Liver (tissue), 9 donors: Measurements from ENCODE around the gene TP53I3. TPM values are rescaled to one million over a fixed set of nuclear protein-coding genes. Genes with fewer than 3 reads are reported as not detected.

Experiments used
- DNase-seq: peaks from one replicate; pipeline ENCODE4 v3.0.0-alpha.2; 2017; ENCODE audit warnings: low spot score
- H3K27ac ChIP-seq, 2 donors: one replicate each; pipeline ENCODE4 v1.7.0; 2013; ENCODE audit warnings: inconsistent platforms in 2 of 2, low read length in 2 of 2, control low read depth in 1 of 2, low read depth in 1 of 2, mild to moderate bottlenecking in 1 of 2
- H3K27me3 ChIP-seq, 4 donors: one replicate each; pipeline versions ENCODE4 v1.6.1 to v1.7.0; 2013; ENCODE audit warnings: low read length in 3 of 4, inconsistent platforms in 1 of 4, mild to moderate bottlenecking in 1 of 4, moderate library complexity in 1 of 4; ENCODE audit not compliant: control insufficient read depth in 4 of 4, insufficient read depth in 4 of 4
- H3K36me3 ChIP-seq, 4 donors: one replicate each; pipeline versions ENCODE4 v1.6.1 to v1.7.0; 2013; ENCODE audit warnings: low read length in 3 of 4, mild to moderate bottlenecking in 3 of 4, low read depth in 1 of 4, moderate library complexity in 1 of 4; ENCODE audit not compliant: control insufficient read depth in 4 of 4, insufficient read depth in 3 of 4
- H3K4me1 ChIP-seq, 4 donors: one replicate each; pipeline versions ENCODE4 v1.6.1 to v1.7.0; 2013; ENCODE audit warnings: low read length in 3 of 4, mild to moderate bottlenecking in 3 of 4, moderate library complexity in 1 of 4; ENCODE audit not compliant: control insufficient read depth in 4 of 4, insufficient read depth in 4 of 4
- H3K4me3 ChIP-seq, 3 donors: one replicate each; pipeline versions ENCODE4 v1.6.1 to v1.7.0; 2013; ENCODE audit warnings: low read length in 3 of 3, control low read depth in 1 of 3, low read depth in 1 of 3, mild to moderate bottlenecking in 1 of 3
- H3K9ac ChIP-seq, 2 donors: one replicate each; pipeline ENCODE4 v1.7.0; 2013; ENCODE audit warnings: low read length in 2 of 2, mild to moderate bottlenecking in 2 of 2, moderate library complexity in 2 of 2, control low read depth in 1 of 2, low read depth in 1 of 2
- H3K9me3 ChIP-seq, 4 donors: one replicate each; pipeline versions ENCODE4 v1.6.1 to v1.7.0; 2013; ENCODE audit warnings: low read length in 3 of 4; ENCODE audit not compliant: control insufficient read depth in 4 of 4
- EGR1 ChIP-seq, 2 donors: IDR thresholded peaks; 2 replicates each; pipeline ENCODE4 v1.6.1; 2016 to 2018; ENCODE audit warnings: antibody characterized with exemption in 2 of 2, low read depth in 2 of 2
- FOXA2 ChIP-seq: IDR thresholded peaks from 2 replicates; pipeline ENCODE4 v1.6.1; 2016; ENCODE audit warnings: antibody characterized with exemption
- GABPA ChIP-seq, 2 donors: IDR thresholded peaks in 1 of 2; conservative IDR thresholded peaks in 1 of 2; 2 replicates each; pipeline ENCODE4 v1.6.1; 2016; ENCODE audit warnings: antibody characterized with exemption in 2 of 2, mild to moderate bottlenecking in 1 of 2, moderate library complexity in 1 of 2
- HNF4A ChIP-seq, 2 donors: conservative IDR thresholded peaks; 2 replicates each; pipeline ENCODE4 v1.6.1; 2016; ENCODE audit warnings: antibody characterized with exemption in 2 of 2, mild to moderate bottlenecking in 2 of 2
- HNF4G ChIP-seq: IDR thresholded peaks from 2 replicates; pipeline ENCODE4 v1.6.1; 2016; ENCODE audit warnings: antibody characterized with exemption
- JUND ChIP-seq, 2 donors: IDR thresholded peaks; 2 replicates each; pipeline ENCODE4 v1.6.1; 2016; ENCODE audit warnings: antibody characterized with exemption in 2 of 2
- NR2F2 ChIP-seq: IDR thresholded peaks from 2 replicates; pipeline ENCODE4 v1.6.1; 2016; ENCODE audit warnings: antibody characterized with exemption
- RAD21 ChIP-seq, 2 donors: IDR thresholded peaks; 2 replicates each; pipeline ENCODE4 v1.6.1; 2016; ENCODE audit warnings: antibody characterized with exemption in 2 of 2, mild to moderate bottlenecking in 2 of 2
- RXRA ChIP-seq, 2 donors: IDR thresholded peaks; 2 replicates each; pipeline ENCODE4 v1.6.1; 2017 to 2018; ENCODE audit warnings: antibody characterized with exemption in 2 of 2, mild to moderate bottlenecking in 1 of 2
- YY1 ChIP-seq: IDR thresholded peaks from 2 replicates; pipeline ENCODE4 v1.6.1; 2016; ENCODE audit warnings: antibody characterized with exemption, mild to moderate bottlenecking
- WGBS: extraction: QIAGEN DNeasy Blood & Tissue Kit; methylation state at CpG from one replicate; pipeline ENCODE4 v1.1.7; 2013; 5-methylcytosine and 5-hydroxymethylcytosine counted together
- polyA plus RNA-seq, 2 donors: library from polyadenylated mRNA; stranded (reverse) in 1 of 2; unstranded in 1 of 2; fragments of 200-250 nt in 1 of 2; fragments of >200 nt in 1 of 2; fragmentation: Nextera tagmentation in 1 of 2; extraction: Ambion mirVana in 1 of 2; gene quantifications; one replicate each; pipeline versions ENCODE4 v1.2.1 to v1.2.3, GENCODE V29; 2013 to 2015
- total RNA-seq, 2 donors: library from RNA; depleted of rRNA; stranded (reverse); fragments of >200 nt; gene quantifications; one replicate each; pipeline ENCODE4 v1.2.3, GENCODE V29; 2014
- TF ChIP-seq, protein P1 (sequence below): fragments of 150-350 bp; IDR thresholded peaks from 2 replicates; pipeline ENCODE4 v1.5.1; 2017; ENCODE audit warnings: improper control_type of control experiment, low read depth, low read length; ENCODE audit not compliant: missing input control
- TF ChIP-seq, protein P2 (sequence below): IDR thresholded peaks from 2 replicates; pipeline ENCODE4 v1.6.1; 2016; ENCODE audit warnings: antibody characterized with exemption, mild to moderate bottlenecking
- TF ChIP-seq, protein P3 (sequence below): IDR thresholded peaks from 2 replicates; pipeline ENCODE4 v1.6.1; 2016; ENCODE audit warnings: antibody characterized with exemption
- donor health status: healthy.
- donor health status: healthy.
- donor health status: healthy.
- donor health status: healthy.
- donor health status: healthy.

TP53I3 gene
- total and polyA plus RNA-seq, 4 donors = 6.6 to 19.5 (median 10.7) TPM

DNA sequence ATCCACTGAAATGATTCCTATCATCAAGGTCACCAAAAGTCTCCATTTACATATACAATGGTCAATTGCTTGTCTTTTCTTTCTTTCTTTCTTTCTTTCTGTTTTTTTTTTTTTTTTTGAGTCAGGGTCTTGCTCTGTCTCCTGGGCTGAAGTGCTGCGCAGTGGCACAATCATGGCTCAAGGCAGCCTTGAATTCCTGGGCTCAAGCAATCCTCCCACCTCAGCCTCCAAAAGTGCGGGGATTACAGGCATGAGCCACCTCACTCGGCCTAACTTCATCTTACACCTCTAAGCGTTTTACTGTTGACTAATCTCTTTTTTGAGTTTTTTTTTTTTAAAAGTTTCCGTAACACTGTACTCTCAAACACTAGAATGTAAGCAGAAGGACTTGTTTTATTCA lies 9.4 kb downstream of the TP53I3 start:
- Histone ChIP-seq H3K27ac (no peak overlapping the region), H3K9ac (peak overlapping the region; percentile 61 to 65), H3K36me3 (peaks cover 0 to 22% (median 10%) of the 10 kb centered on the region in 4 donors), H3K9me3 (no peaks in the 10 kb centered on the region), H3K4me3 (peak overlapping the region; percentile 55 to 97 (median 81)), H3K4me1 (peaks cover 1 to 22% (median 9%) of the 10 kb centered on the region in 4 donors), H3K27me3 (no peaks in the 10 kb centered on the region)
- TF ChIP-seq GABPA (IDR thresholded peaks at IDR 0.05 in 1 of 2, conservative IDR thresholded peaks at IDR 0.05 in 1 of 2) (no peak), RAD21 (IDR thresholded peaks at IDR 0.05) (no peak), YY1 (no peak), HNF4G (no peak), RXRA (IDR thresholded peaks at IDR 0.05) (no peak), EGR1 (IDR thresholded peaks at IDR 0.05; ENCODE audit: low read depth in 2 of 2) (no peak), FOXA2 (no peak), HNF4A (conservative IDR thresholded peaks at IDR 0.05) (no peak), JUND (IDR thresholded peaks at IDR 0.05) (no peak), NR2F2 (no peak)
- TF ChIP-seq, protein P1, sequence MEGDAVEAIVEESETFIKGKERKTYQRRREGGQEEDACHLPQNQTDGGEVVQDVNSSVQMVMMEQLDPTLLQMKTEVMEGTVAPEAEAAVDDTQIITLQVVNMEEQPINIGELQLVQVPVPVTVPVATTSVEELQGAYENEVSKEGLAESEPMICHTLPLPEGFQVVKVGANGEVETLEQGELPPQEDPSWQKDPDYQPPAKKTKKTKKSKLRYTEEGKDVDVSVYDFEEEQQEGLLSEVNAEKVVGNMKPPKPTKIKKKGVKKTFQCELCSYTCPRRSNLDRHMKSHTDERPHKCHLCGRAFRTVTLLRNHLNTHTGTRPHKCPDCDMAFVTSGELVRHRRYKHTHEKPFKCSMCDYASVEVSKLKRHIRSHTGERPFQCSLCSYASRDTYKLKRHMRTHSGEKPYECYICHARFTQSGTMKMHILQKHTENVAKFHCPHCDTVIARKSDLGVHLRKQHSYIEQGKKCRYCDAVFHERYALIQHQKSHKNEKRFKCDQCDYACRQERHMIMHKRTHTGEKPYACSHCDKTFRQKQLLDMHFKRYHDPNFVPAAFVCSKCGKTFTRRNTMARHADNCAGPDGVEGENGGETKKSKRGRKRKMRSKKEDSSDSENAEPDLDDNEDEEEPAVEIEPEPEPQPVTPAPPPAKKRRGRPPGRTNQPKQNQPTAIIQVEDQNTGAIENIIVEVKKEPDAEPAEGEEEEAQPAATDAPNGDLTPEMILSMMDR = no peak
- TF ChIP-seq, protein P2, sequence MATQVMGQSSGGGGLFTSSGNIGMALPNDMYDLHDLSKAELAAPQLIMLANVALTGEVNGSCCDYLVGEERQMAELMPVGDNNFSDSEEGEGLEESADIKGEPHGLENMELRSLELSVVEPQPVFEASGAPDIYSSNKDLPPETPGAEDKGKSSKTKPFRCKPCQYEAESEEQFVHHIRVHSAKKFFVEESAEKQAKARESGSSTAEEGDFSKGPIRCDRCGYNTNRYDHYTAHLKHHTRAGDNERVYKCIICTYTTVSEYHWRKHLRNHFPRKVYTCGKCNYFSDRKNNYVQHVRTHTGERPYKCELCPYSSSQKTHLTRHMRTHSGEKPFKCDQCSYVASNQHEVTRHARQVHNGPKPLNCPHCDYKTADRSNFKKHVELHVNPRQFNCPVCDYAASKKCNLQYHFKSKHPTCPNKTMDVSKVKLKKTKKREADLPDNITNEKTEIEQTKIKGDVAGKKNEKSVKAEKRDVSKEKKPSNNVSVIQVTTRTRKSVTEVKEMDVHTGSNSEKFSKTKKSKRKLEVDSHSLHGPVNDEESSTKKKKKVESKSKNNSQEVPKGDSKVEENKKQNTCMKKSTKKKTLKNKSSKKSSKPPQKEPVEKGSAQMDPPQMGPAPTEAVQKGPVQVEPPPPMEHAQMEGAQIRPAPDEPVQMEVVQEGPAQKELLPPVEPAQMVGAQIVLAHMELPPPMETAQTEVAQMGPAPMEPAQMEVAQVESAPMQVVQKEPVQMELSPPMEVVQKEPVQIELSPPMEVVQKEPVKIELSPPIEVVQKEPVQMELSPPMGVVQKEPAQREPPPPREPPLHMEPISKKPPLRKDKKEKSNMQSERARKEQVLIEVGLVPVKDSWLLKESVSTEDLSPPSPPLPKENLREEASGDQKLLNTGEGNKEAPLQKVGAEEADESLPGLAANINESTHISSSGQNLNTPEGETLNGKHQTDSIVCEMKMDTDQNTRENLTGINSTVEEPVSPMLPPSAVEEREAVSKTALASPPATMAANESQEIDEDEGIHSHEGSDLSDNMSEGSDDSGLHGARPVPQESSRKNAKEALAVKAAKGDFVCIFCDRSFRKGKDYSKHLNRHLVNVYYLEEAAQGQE = no peak
- TF ChIP-seq, protein P3, sequence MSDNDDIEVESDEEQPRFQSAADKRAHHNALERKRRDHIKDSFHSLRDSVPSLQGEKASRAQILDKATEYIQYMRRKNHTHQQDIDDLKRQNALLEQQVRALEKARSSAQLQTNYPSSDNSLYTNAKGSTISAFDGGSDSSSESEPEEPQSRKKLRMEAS = no peak
- DNase-seq = no peak
- WGBS = 71% methylated on average over 5 of the region's 5 CpGs

DNA sequence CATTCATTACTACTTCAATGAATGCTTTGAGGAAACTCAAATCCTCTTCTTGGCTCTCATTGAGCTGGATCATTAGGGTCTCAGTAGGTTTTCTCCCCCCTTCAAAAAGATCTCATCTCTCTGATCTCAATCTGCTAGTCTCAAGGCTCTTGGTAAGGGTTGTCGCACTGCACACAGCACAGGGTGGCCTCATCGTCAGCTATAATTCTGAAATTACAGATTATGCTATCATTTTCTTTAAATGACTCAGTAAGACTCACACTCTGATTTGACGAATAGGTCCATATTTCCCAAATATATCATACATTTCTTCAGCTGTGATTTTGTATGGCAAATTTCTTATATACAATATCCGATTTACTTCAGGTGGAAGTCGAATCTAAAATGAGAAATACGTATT lies 10.8 kb downstream of the TP53I3 start:
- 91% methylated on average over 6 of the region's 6 CpGs for WGBS
- DNase-seq = no peak
- Histone ChIP-seq H3K9me3 (no peaks in the 10 kb centered on the region), H3K27ac (no peak overlapping the region), H3K36me3 (peaks cover 0 to 34% (median 11%) of the 10 kb centered on the region in 4 donors), H3K27me3 (no peaks in the 10 kb centered on the region), H3K4me1 (peaks cover 1 to 22% (median 9%) of the 10 kb centered on the region in 4 donors), H3K4me3 (no peak overlapping the region), H3K9ac (no peak overlapping the region)
- no peak for TF ChIP-seq NR2F2
- TF ChIP-seq, protein P3 = no peak
